ENCODE data around the gene CCNT1. TPM values are rescaled to one million over a fixed set of nuclear protein-coding genes. Genes with fewer than 3 reads are reported as not detected.
A peak's percentile ranks its signal among the peaks of the same experiment; 100 is the strongest.

Gene CCNT1
- polyA plus RNA-seq, 1 donor from 2014 or later, result 28.2 TPM

- Histone ChIP-seq H3K9me2 (ENCODE audit: insufficient read depth, low read length) (no peaks in the 10 kb centered on the region), H3K9ac (ENCODE audit: low read length) (peak within 1 kb of the TSS; percentile 98), H4K20me1 (ENCODE audit: insufficient read depth) (peaks cover 7% of the 10 kb centered on the region), H2AFZ (ENCODE audit: low read depth, low read length) (peak within 1 kb of the TSS; percentile 92), H3K4me3 (ENCODE audit: low read length) (peak within 1 kb of the TSS; percentile 95), H3K9me3 (ENCODE audit: low read length) (no peaks in the 10 kb centered on the region), H3K27ac (ENCODE audit: low read length) (peak within 1 kb of the TSS; percentile 99), H3K79me2 (replicated peaks; ENCODE audit: insufficient read depth, low read length) (peaks cover 47% of the 10 kb centered on the region), H3F3A (ENCODE audit: insufficient read depth, low read length, poor library complexity, severe bottlenecking) (no peaks in the 10 kb centered on the region), H3K27me3 (ENCODE audit: insufficient read depth, low read depth, low read length) (no peaks in the 10 kb centered on the region), H3K4me2 (ENCODE audit: low read length) (peak within 1 kb of the TSS; percentile 88), H3K36me3 (ENCODE audit: insufficient read depth, low read length) (peaks cover 4% of the 10 kb centered on the region)
- TF ChIP-seq EP300 (conservative IDR thresholded peaks at IDR 0.05; ENCODE audit: poor library complexity, severe bottlenecking) (peak; percentile 63), MXI1 (conservative IDR thresholded peaks at IDR 0.05; ENCODE audit: poor library complexity, severe bottlenecking) (peak; percentile 98), EZH2 (IDR thresholded peaks at IDR 0.05; ENCODE audit: borderline replicate concordance, insufficient read depth, low read length, poor library complexity, severe bottlenecking) (no peak), RAD21 (conservative IDR thresholded peaks at IDR 0.05) (no peak), SMC3 (conservative IDR thresholded peaks at IDR 0.05; ENCODE audit: poor library complexity) (no peak), TAF1 (IDR thresholded peaks at IDR 0.05; ENCODE audit: low read depth) (peak; percentile 98), POLR2AphosphoS5 (IDR thresholded peaks at IDR 0.05) (peak; percentile 99)
- TF ChIP-seq, protein P1, sequence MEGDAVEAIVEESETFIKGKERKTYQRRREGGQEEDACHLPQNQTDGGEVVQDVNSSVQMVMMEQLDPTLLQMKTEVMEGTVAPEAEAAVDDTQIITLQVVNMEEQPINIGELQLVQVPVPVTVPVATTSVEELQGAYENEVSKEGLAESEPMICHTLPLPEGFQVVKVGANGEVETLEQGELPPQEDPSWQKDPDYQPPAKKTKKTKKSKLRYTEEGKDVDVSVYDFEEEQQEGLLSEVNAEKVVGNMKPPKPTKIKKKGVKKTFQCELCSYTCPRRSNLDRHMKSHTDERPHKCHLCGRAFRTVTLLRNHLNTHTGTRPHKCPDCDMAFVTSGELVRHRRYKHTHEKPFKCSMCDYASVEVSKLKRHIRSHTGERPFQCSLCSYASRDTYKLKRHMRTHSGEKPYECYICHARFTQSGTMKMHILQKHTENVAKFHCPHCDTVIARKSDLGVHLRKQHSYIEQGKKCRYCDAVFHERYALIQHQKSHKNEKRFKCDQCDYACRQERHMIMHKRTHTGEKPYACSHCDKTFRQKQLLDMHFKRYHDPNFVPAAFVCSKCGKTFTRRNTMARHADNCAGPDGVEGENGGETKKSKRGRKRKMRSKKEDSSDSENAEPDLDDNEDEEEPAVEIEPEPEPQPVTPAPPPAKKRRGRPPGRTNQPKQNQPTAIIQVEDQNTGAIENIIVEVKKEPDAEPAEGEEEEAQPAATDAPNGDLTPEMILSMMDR (IDR thresholded peaks at IDR 0.05; ENCODE audit: poor library complexity, severe bottlenecking), result peak; percentile 33
- TF ChIP-seq, protein P2, sequence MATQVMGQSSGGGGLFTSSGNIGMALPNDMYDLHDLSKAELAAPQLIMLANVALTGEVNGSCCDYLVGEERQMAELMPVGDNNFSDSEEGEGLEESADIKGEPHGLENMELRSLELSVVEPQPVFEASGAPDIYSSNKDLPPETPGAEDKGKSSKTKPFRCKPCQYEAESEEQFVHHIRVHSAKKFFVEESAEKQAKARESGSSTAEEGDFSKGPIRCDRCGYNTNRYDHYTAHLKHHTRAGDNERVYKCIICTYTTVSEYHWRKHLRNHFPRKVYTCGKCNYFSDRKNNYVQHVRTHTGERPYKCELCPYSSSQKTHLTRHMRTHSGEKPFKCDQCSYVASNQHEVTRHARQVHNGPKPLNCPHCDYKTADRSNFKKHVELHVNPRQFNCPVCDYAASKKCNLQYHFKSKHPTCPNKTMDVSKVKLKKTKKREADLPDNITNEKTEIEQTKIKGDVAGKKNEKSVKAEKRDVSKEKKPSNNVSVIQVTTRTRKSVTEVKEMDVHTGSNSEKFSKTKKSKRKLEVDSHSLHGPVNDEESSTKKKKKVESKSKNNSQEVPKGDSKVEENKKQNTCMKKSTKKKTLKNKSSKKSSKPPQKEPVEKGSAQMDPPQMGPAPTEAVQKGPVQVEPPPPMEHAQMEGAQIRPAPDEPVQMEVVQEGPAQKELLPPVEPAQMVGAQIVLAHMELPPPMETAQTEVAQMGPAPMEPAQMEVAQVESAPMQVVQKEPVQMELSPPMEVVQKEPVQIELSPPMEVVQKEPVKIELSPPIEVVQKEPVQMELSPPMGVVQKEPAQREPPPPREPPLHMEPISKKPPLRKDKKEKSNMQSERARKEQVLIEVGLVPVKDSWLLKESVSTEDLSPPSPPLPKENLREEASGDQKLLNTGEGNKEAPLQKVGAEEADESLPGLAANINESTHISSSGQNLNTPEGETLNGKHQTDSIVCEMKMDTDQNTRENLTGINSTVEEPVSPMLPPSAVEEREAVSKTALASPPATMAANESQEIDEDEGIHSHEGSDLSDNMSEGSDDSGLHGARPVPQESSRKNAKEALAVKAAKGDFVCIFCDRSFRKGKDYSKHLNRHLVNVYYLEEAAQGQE (IDR thresholded peaks at IDR 0.05; ENCODE audit: borderline replicate concordance), result peak; percentile 97
These were observed 34.6 kb downstream of the CCNT1 start, which contains the start of gene KANSL2 for GRCh38 chr12:48681710-48682532. Gene KANSL2 (minus strand): TSS chr12:48682238. CDS start chr12:48681632, 606 bp downstream.

GRCh38 chr12:48681399-48681709, 35.2 kb downstream of the CCNT1 start:
- peaks cover 52% of the 10 kb centered on the region for H3K79me2 ChIP-seq (replicated peaks; ENCODE audit: insufficient read depth, low read length)
- TF ChIP-seq, protein P2 (IDR thresholded peaks at IDR 0.05; ENCODE audit: borderline replicate concordance), result no peak
- TF ChIP-seq MXI1 (conservative IDR thresholded peaks at IDR 0.05; ENCODE audit: poor library complexity, severe bottlenecking), result no peak
- no peak for TF ChIP-seq RAD21 (conservative IDR thresholded peaks at IDR 0.05)
- TF ChIP-seq TAF1 (IDR thresholded peaks at IDR 0.05; ENCODE audit: low read depth), result no peak
- TF ChIP-seq EZH2 (IDR thresholded peaks at IDR 0.05; ENCODE audit: borderline replicate concordance, insufficient read depth, low read length, poor library complexity, severe bottlenecking), result no peak
- TF ChIP-seq SMC3 (conservative IDR thresholded peaks at IDR 0.05; ENCODE audit: poor library complexity), result no peak
- TF ChIP-seq POLR2AphosphoS5 (IDR thresholded peaks at IDR 0.05), result no peak
- TF ChIP-seq EP300 (conservative IDR thresholded peaks at IDR 0.05; ENCODE audit: poor library complexity, severe bottlenecking), result no peak
- peak overlapping the region; percentile 88 for H3K4me2 ChIP-seq (ENCODE audit: low read length)
- H3K36me3 ChIP-seq (ENCODE audit: insufficient read depth, low read length), result peaks cover 4% of the 10 kb centered on the region
- no peaks in the 10 kb centered on the region for H3F3A ChIP-seq (ENCODE audit: insufficient read depth, low read length, poor library complexity, severe bottlenecking)
- no peaks in the 10 kb centered on the region for H3K9me2 ChIP-seq (ENCODE audit: insufficient read depth, low read length)
- peak overlapping the region; percentile 99 for H3K27ac ChIP-seq (ENCODE audit: low read length)
- H3K4me3 ChIP-seq (ENCODE audit: low read length), result peak overlapping the region; percentile 95
- peak overlapping the region; percentile 92 for H2AFZ ChIP-seq (ENCODE audit: low read depth, low read length)
- peak overlapping the region; percentile 98 for H3K9ac ChIP-seq (ENCODE audit: low read length)
- H4K20me1 ChIP-seq (ENCODE audit: insufficient read depth), result peaks cover 7% of the 10 kb centered on the region
- H3K9me3 ChIP-seq (ENCODE audit: low read length), result no peaks in the 10 kb centered on the region
- no peaks in the 10 kb centered on the region for H3K27me3 ChIP-seq (ENCODE audit: insufficient read depth, low read depth, low read length)
